Caco-2 (cell line): ENCODE results near the gene SOS1. TPM values are rescaled to one million over a fixed set of nuclear protein-coding genes. Genes with fewer than 3 reads are reported as not detected.
"Not testable (repeated sequence)": the region's sequence is repeated elsewhere in the genome, so short reads cannot be mapped to it uniquely, and the experiment has no call there.

Experiments used
- BruUV-seq: library from RNA; stranded (reverse); fragments of 400-500 nt; replicated peaks from 2 replicates; lab custom pipeline; 2021; lab: Mats Ljungman, UMichigan
- CTCF ChIA-PET: fragments of 300-600 bp; sonication (Branson Sonifier 250); formaldehyde crosslinking; loops from one replicate; lab custom pipeline; 2022; ENCODE audit warnings: antibody characterized with exemption; lab: Charles Lee
- POLR2A ChIA-PET: fragments of 300-600 bp; sonication (Branson Sonifier 250); formaldehyde crosslinking; loops from one replicate; lab custom pipeline; 2022; ENCODE audit warnings: antibody characterized with exemption; lab: Charles Lee
- DNase-seq, 2 experiments: peaks; one replicate each; pipeline versions ENCODE4 v3.0.0 to v3.0.0-alpha.2; 2020 to 2022
- H3K27me3 ChIP-seq: replicated peaks from 2 replicates; pipeline ENCODE4 v1.6.0; 2011; ENCODE audit warnings: low read length; ENCODE audit not compliant: control insufficient read depth, insufficient read depth
- H3K36me3 ChIP-seq: 2 replicates; pipeline ENCODE4 v1.5.1; 2011; ENCODE audit warnings: low read length; ENCODE audit not compliant: control insufficient read depth, insufficient read depth
- H3K4me1 ChIP-seq: fragments of 250-450 bp; sonication (Bioruptor Pico); 2 replicates; pipeline ENCODE4 v1.5.1; 2020; ENCODE audit warnings: mild to moderate bottlenecking
- H3K4me3 ChIP-seq: 2 replicates; pipeline ENCODE4 v1.5.1; 2011; ENCODE audit warnings: low read depth, mild to moderate bottlenecking, control low read depth, low read length
- H3K9me3 ChIP-seq: fragments of 250-450 bp; sonication (Bioruptor Pico); 2 replicates; pipeline ENCODE4 v1.5.1; 2020; ENCODE audit warnings: mild to moderate bottlenecking, moderate library complexity
- H3K27ac Mint-ChIP-seq: one replicate; pipeline ENCODE4 v1.8.0; 2022; ENCODE audit warnings: mixed read lengths; ENCODE audit not compliant: unreplicated experiment
- H3K27me3 Mint-ChIP-seq: one replicate; pipeline ENCODE4 v1.8.0; 2022; ENCODE audit warnings: mixed read lengths; ENCODE audit not compliant: insufficient read depth, unreplicated experiment
- H3K36me3 Mint-ChIP-seq: one replicate; pipeline ENCODE4 v1.8.0; 2022; ENCODE audit warnings: mild to moderate bottlenecking, mixed read lengths; ENCODE audit not compliant: insufficient read depth, unreplicated experiment
- H3K4me1 Mint-ChIP-seq: one replicate; pipeline ENCODE4 v1.8.0; 2022; ENCODE audit warnings: low read depth, mixed read lengths; ENCODE audit not compliant: unreplicated experiment
- H3K4me3 Mint-ChIP-seq: one replicate; pipeline ENCODE4 v1.8.0; 2022; ENCODE audit warnings: mild to moderate bottlenecking, moderate library complexity, mixed read lengths; ENCODE audit not compliant: unreplicated experiment
- H3K9me3 Mint-ChIP-seq: one replicate; pipeline ENCODE4 v1.8.0; 2022; ENCODE audit warnings: mixed read lengths; ENCODE audit not compliant: unreplicated experiment
- intact Hi-C: fragments of 100-400 bp; cut with micrococcal nuclease; formaldehyde crosslinking; loops from one replicate; pipeline ENCODE4 v1.10.0; 2022; ENCODE audit not compliant: unreplicated experiment
- total RNA-seq: library from RNA; stranded (reverse); gene quantifications from 2 replicates; pipeline ENCODE4 v1.2.3, GENCODE V29; 2022
- TF ChIP-seq, protein P1 (sequence below), 2 experiments: fragments of 200-600 bp in 1 of 2; IDR thresholded peaks; 1 replicate in 1 of 2; 2 replicates in 1 of 2; pipeline versions ENCODE4 v1.5.1 to v1.8.0; 2011 to 2022; ENCODE audit warnings: antibody characterized with exemption in 1 of 2, control low read depth in 1 of 2, inconsistent platforms in 1 of 2, low read depth in 1 of 2, low read length in 1 of 2, mild to moderate bottlenecking in 1 of 2, moderate library complexity in 1 of 2; ENCODE audit not compliant: insufficient read depth in 1 of 2, severe bottlenecking in 1 of 2, unreplicated experiment in 1 of 2

The SOS1 gene
- total RNA-seq, 1 experiment from 2014 or later: 49.7 TPM

DNA sequence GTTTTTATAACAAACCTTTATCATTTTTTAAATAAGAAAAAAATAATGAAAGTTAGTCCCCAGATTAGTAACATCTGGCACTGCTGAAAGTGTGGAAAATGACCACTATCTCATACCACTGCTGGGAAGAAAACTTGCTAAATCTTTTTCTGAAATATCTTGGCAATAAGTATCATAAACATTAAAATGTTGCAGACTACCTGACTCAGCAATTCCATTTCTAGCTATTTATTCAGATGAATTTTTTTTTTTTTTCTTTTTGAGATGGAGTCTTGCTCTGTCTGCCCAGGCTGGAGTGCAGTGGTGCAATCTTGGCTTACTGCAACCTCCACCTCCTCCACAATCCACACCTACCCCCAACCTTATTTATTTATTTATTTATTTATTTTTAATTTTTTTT, 35.3 kb upstream of the SOS1 start:
- Mint-ChIP-seq H3K9me3 (no peaks in the 10 kb centered on the region), H3K4me1 (no peaks in the 10 kb centered on the region), H3K27me3 (no peaks in the 10 kb centered on the region), H3K4me3 (no peak overlapping the region), H3K36me3 (no peaks in the 10 kb centered on the region), H3K27ac (no peak overlapping the region)
- ChIA-PET CTCF (no interaction called here), POLR2A (no interaction called here)
- H3K9me3 ChIP-seq: 0 out of 2 replicates have a peak, but pooled peaks cover 3% of the 10 kb centered on the region
- H3K36me3 ChIP-seq: no peaks in the 10 kb centered on the region
- TF ChIP-seq, protein P1, sequence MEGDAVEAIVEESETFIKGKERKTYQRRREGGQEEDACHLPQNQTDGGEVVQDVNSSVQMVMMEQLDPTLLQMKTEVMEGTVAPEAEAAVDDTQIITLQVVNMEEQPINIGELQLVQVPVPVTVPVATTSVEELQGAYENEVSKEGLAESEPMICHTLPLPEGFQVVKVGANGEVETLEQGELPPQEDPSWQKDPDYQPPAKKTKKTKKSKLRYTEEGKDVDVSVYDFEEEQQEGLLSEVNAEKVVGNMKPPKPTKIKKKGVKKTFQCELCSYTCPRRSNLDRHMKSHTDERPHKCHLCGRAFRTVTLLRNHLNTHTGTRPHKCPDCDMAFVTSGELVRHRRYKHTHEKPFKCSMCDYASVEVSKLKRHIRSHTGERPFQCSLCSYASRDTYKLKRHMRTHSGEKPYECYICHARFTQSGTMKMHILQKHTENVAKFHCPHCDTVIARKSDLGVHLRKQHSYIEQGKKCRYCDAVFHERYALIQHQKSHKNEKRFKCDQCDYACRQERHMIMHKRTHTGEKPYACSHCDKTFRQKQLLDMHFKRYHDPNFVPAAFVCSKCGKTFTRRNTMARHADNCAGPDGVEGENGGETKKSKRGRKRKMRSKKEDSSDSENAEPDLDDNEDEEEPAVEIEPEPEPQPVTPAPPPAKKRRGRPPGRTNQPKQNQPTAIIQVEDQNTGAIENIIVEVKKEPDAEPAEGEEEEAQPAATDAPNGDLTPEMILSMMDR (IDR thresholded peaks at IDR 0.05; ENCODE audit: insufficient read depth in 1 of 2, low read depth in 1 of 2, low read length in 1 of 2, severe bottlenecking in 1 of 2, unreplicated experiment in 1 of 2): no peak
- intact Hi-C loops: no loop called here
- BruUV-seq: no TSS peak
- no peaks in the 10 kb centered on the region for H3K27me3 ChIP-seq
- no peak for DNase-seq
- H3K4me1 ChIP-seq: no peaks in the 10 kb centered on the region; the same call in 1 of the 2 replicates
- no peak overlapping the region for H3K4me3 ChIP-seq

DNA sequence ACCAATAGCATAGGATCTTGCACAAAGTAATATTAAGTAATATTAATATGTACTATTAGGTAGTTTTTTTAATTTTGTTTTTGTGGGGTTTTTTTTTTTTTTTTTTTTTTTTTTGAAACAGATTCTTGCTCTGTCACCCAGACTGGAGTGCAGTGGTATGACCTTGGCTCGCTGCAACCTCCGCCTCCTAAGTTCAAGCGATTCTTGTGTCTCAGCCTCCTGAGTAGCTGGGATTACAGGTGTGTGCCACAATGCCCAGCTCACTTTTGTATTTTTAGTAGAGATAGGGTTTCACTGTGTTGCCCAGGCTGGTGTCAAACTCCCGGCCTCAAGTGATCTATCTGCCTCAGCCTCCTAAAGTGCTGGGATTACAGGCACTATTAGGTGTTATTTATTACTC, 34.7 kb upstream of the SOS1 start:
- H3K4me3 Mint-ChIP-seq, POLR2A ChIA-PET: not testable (repeated sequence)

GRCh38 chr2:39154944-39155343, 34.1 kb upstream of the SOS1 start:
- CTCF ChIA-PET: interaction anchor here (1.4 kb wide), 1 partner anchor 74 kb away, joined by 3 read pairs; no protein-coding TSS in a partner anchor

More for the DNA sequence above, 34.7 kb upstream of the SOS1 start:
- H3K4me3 ChIP-seq, H3K9me3 ChIP-seq, H3K36me3 Mint-ChIP-seq, H3K27me3 ChIP-seq, H3K27me3 Mint-ChIP-seq, H3K4me1 Mint-ChIP-seq, intact Hi-C loops, H3K9me3 Mint-ChIP-seq, H3K27ac Mint-ChIP-seq, H3K36me3 ChIP-seq, BruUV-seq, DNase-seq, H3K4me1 ChIP-seq: not testable (repeated sequence)
- CTCF ChIA-PET: interaction anchor here (1.4 kb wide), 1 partner anchor 74 kb away, joined by 3 read pairs; no protein-coding TSS in a partner anchor

More at GRCh38 chr2:39154944-39155343, 34.1 kb upstream of the SOS1 start:
- Histone ChIP-seq H3K4me1 (peaks cover 3% of the 10 kb centered on the region; the same call in 1 of the 2 replicates), H3K9me3 (0 out of 2 replicates have a peak, but pooled peaks cover 3% of the 10 kb centered on the region), H3K4me3 (no peak overlapping the region), H3K36me3 (no peaks in the 10 kb centered on the region), H3K27me3 (no peaks in the 10 kb centered on the region)
- H3K9me3 Mint-ChIP-seq: no peaks in the 10 kb centered on the region
- TF ChIP-seq, protein P1 (IDR thresholded peaks at IDR 0.05; ENCODE audit: insufficient read depth in 1 of 2, low read depth in 1 of 2, low read length in 1 of 2, severe bottlenecking in 1 of 2, unreplicated experiment in 1 of 2): no peak
- no peak for DNase-seq
- intact Hi-C loops: no loop called here
- H3K27me3 Mint-ChIP-seq: no peaks in the 10 kb centered on the region
- no peak overlapping the region for H3K4me3 Mint-ChIP-seq
- BruUV-seq: no TSS peak
- no peak overlapping the region for H3K27ac Mint-ChIP-seq
- no peaks in the 10 kb centered on the region for H3K36me3 Mint-ChIP-seq
- POLR2A ChIA-PET: no interaction called here
- H3K4me1 Mint-ChIP-seq: no peaks in the 10 kb centered on the region
